Measurements from ENCODE around the gene DIP2C. TPM values are rescaled to one million over a fixed set of nuclear protein-coding genes. Genes with fewer than 3 reads are reported as not detected.

The DIP2C gene
- total RNA-seq, 1 donor from 2014 or later: 23.1 TPM

DNA sequence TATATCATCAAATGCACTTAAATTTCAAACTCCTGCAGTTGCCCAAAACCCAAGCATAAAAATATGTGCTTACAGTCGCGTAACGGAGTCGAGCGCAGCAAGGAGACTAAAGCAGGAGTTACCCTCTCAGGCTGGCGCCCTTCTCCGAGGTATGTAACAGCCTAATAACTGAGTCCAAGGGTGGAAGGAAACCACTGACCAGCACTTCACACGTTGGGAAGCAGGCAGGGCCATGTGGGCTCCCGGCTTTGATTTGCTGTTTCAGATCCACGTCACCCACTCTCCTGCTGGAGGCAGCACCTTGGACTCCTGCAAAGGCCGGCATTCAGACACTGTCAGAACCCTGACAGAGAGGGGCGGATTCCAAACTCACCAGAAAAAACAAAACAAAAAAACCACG lies 123.8 kb downstream of the DIP2C start:
- peaks cover 26% of the 10 kb centered on the region for H3K36me3 Mint-ChIP-seq
- no peaks in the 10 kb centered on the region for H3K27me3 Mint-ChIP-seq
- H3K4me1 Mint-ChIP-seq (ENCODE audit: unreplicated experiment): peaks cover 30% of the 10 kb centered on the region
- TF ChIP-seq CTCF (conservative IDR thresholded peaks at IDR 0.05): no peak
- no peak overlapping the region for H3K27ac Mint-ChIP-seq
- DNase-seq (ENCODE audit: extremely low spot score, unreplicated experiment): no peak
- H3K9me3 Mint-ChIP-seq: peaks cover 12% of the 10 kb centered on the region
- H3K4me3 Mint-ChIP-seq: no peak overlapping the region

DNA sequence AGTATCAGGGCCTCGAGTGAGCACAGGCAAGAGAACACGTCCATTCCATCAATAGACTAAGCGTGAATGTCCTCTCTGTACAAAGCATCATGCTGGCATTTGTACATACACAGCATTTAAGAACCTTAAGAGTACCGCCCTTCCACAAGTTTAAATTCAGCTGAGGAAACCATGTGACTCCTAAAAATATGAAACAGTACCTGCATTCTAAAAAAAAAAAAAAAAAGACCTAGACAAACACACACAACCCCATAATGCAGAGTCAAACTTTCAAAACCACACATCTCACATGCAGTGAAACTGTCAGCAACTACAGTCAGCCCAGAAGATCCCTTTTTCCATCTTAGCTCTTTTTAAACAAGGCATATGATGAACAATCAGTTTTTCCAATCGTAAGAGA lies 124.3 kb downstream of the DIP2C start:
- no peak for DNase-seq (ENCODE audit: extremely low spot score, unreplicated experiment)
- Mint-ChIP-seq H3K4me1 (ENCODE audit: unreplicated experiment) (peaks cover 30% of the 10 kb centered on the region), H3K4me3 (no peak overlapping the region), H3K9me3 (peaks cover 7% of the 10 kb centered on the region), H3K27ac (peak overlapping the region; percentile 1), H3K36me3 (peaks cover 22% of the 10 kb centered on the region), H3K27me3 (no peaks in the 10 kb centered on the region)
- TF ChIP-seq CTCF (conservative IDR thresholded peaks at IDR 0.05): no peak

GRCh38 chr10:563827-564226 lies 125.6 kb downstream of the DIP2C start:
- Mint-ChIP-seq H3K27me3 (no peaks in the 10 kb centered on the region), H3K9me3 (peaks cover 7% of the 10 kb centered on the region), H3K27ac (no peak overlapping the region), H3K4me3 (no peak overlapping the region), H3K36me3 (peaks cover 22% of the 10 kb centered on the region), H3K4me1 (ENCODE audit: unreplicated experiment) (peaks cover 36% of the 10 kb centered on the region)
- DNase-seq (ENCODE audit: extremely low spot score, unreplicated experiment): no peak
- no peak for TF ChIP-seq CTCF (conservative IDR thresholded peaks at IDR 0.05)

DNA sequence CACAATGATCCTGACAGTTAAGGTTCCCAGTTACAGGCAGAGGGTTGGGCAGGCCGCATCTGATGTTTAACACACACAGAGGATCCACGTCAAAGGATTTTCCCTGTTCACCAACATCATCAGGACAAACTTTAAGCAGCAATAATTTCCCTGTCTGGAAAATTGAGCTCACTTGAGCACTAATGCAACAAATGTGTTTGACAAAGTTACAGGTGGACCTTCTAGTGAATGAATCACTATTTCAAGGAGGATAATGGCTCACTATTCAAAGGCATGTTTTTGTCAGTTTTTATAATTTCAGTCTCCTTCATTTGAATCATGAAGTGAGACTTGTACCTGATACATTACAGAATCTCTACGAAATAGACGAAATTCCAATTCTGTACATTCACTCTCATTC lies 127.3 kb downstream of the DIP2C start:
- Mint-ChIP-seq H3K36me3 (peaks cover 22% of the 10 kb centered on the region), H3K27me3 (no peaks in the 10 kb centered on the region)
- TF ChIP-seq CTCF (conservative IDR thresholded peaks at IDR 0.05): no peak

DNA sequence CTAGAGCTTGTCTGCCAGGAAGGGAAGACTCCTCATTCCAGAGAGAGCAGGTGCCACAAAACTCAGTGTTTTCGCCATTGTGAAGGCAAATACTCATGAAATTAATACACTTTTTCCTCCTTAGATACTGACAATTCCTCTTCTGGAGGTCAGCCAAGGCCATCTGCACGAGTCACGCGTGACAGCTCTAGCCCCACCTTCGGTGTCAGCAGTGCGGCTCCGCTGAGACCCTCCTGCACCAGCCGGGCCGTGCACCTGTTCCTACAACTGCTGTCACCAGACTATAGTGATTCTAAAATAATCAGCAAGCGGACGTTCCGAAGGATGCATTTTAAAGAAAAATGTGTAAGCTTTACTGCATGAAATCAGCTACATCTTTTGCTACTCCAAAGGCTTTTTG lies 127.7 kb downstream of the DIP2C start:
- H3K36me3 Mint-ChIP-seq: peaks cover 22% of the 10 kb centered on the region
- peaks cover 45% of the 10 kb centered on the region for H3K4me1 Mint-ChIP-seq (ENCODE audit: unreplicated experiment)
- DNase-seq (ENCODE audit: extremely low spot score, unreplicated experiment): no peak
- no peak for TF ChIP-seq CTCF (conservative IDR thresholded peaks at IDR 0.05)
- no peak overlapping the region for H3K4me3 Mint-ChIP-seq
- no peaks in the 10 kb centered on the region for H3K27me3 Mint-ChIP-seq
- H3K27ac Mint-ChIP-seq: peak overlapping the region; percentile 73
- peaks cover 7% of the 10 kb centered on the region for H3K9me3 Mint-ChIP-seq

More for the DNA sequence above, 127.3 kb downstream of the DIP2C start:
- H3K4me3 Mint-ChIP-seq: no peak overlapping the region
- peaks cover 41% of the 10 kb centered on the region for H3K4me1 Mint-ChIP-seq (ENCODE audit: unreplicated experiment)
- H3K27ac Mint-ChIP-seq: peak overlapping the region; percentile 73
- DNase-seq (ENCODE audit: extremely low spot score, unreplicated experiment): no peak
- peaks cover 7% of the 10 kb centered on the region for H3K9me3 Mint-ChIP-seq

Measured in type B pancreatic cell (in vitro differentiated cells).